HG03520 (cell line): ENCODE measurements around the gene SMPD4.
"Not testable (repeated sequence)": the region's sequence is repeated elsewhere in the genome, so short reads cannot be mapped to it uniquely, and the experiment has no call there.

Experiments
- ATAC-seq: cut with Tn5 transposase; IDR thresholded peaks from one replicate; pipeline ENCODE4 v1.9.1; 2021; ENCODE audit warnings: mild to moderate bottlenecking, moderate library complexity; ENCODE audit not compliant: unreplicated experiment

The SMPD4 gene

DNA sequence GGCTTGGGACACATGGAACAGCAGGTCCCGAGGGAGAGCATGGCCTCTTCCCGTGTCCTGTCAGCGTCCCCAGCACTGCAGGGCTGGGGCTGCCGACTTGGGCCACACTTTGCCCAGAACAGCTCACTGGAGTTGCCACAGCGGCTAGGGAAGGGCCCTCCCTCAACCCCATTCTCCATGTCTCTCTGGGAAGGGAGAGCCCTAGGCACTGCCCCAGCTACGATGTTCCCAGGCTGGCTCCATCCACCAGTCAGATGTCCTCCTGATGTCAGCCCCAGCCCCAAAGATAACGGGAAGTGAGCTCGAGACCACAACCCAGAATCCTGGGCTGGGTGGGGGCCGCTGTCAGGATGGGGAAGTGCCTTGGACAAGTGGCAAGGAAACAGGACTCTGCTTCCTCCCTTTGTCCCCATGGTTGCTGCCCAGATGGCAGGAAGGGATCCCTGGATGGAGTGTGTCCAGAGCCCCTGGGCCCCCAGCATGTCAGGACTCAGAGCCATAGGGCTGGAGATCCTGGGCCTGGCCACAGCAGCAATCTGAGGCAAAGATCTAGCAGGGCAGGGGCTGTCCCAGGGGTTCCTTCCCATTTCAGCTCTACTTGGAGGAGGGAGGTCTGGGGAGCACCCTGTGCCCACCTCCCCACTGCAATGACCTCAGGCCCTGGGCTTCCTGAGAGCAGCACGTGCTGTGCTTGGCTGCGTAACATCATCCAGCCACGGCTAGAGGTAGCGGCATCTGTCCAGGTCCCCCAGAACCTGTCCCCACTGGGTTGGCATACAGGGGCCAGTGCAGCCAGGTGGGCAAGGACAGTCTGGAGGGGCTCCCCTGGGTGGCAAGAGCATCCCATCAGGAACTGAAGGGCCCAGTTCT is 38.8 kb downstream of the SMPD4 start:
- not testable (repeated sequence) for ATAC-seq

DNA sequence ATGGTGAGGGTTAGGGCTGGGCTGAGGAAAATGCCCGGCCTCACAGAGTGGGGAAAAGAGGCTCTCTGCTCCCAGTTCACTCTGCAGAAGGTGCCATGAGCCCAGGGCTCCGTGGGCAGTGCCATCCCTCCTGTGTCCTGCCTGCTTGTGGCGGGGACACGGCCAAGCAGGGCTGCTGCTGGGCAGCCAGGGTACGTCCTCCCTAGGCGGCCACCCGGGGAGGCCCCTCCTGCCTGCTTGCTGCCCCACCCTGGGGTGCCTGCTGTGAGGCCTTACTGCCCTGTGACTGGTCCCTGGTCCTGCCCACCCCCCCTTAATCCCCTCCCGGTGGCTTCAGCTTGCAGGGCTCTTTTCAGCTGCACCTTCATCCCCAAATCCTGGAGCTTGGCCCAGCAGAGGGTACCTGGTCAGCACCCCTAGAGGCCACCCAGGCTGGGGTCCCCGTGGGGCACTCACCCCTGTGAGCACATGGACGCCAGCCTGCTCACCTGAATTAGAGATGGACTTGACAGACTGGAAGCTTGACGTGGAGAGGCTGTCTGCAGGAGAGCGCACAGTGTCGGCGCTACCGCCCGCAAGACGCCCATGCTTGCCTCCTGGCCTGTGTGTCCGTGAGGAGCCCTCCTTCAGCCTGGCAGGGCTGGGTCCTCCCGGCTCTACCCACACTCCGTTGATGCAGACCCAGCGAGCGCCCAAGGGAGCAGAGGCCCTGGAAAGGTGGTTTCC is 39.6 kb downstream of the SMPD4 start:
- ATAC-seq, result not testable (repeated sequence)

DNA sequence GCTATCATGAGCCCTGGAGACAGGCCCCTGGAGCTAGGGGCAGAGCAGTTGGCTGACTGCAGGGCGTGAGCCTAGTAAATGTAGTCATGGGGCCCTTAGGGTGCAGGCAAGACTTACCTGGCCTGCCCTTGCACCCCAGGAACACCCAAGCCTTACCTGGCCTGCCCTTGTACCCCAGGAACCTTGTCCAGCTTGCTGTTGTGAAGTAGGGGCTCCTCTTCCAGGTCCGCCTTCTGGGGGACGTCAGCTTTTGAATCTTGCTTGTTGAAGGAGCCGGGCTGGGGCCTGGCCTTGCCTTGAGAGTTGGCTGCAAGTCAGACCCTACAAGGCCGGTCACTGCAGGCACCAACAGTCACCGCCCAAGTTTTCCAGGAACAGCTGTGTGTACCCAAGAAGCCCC is 40.4 kb downstream of the SMPD4 start:
- ATAC-seq, result not testable (repeated sequence)

DNA sequence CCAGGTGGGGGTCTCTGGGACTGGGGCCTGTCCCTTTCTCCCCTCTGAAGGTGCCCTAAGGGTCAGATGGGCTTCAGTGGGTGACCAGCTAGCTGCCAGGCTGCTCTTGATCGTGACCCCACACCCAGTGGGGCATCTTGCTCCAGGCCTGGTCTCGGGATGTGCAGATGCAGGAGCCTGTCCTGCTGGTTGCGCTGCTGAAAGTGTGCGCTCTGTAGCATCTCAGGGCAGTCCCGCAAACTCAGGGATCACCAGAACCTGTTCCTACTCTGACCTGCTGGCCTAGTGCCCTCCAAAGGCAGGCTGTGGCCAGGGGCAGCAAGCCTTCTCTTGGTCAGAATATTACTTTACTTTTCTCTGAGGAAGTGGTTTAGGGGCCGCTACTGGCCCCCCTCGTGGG is 40.9 kb downstream of the SMPD4 start:
- ATAC-seq, result not testable (repeated sequence)

DNA sequence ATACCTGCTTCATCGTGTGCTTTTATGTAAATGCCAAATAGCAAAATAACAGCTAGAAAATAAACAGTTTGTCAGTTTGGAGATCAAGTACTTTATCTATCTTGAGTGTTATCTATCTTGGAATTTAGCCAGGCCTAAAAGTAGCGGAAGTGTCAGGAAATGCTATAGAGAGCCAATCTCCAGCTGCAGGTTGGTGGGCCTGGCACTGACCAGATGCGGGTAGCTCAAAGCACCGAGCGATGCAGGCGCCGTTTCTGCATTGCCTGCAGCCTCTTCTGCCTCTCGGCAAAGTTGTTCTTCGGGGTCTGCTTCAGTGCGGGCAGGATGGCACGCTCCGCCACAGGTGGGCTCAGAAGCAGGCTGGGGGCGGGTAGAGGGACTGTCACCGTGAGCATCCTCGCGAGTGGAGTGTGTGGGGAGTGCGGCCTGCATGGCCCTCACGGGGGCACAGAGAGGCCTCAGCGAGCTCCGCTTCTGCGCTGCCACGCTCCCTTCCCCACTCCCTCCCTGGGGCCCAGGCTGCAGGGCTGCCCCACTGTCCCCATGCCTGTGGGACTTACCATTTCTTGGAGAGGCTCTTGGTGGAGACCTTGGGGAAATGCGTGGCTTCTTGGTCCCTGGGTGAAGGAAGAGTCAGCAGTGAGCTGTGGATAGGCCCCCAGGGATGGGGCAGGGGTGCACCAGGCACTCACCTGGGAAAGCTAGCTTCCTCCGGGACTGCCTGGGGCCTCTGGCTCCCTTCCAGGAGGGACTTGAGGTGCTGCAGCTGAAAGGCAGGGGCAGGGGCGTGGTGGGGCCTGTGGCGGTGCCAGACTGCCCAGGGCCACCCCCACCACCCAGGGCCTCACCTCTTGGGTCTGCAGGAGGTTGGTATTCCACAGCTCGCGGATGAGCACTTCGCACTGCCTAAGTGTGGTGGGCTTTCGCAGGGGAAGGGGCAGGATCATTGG is 41.8 kb downstream of the SMPD4 start:
- not testable (repeated sequence) for ATAC-seq

DNA sequence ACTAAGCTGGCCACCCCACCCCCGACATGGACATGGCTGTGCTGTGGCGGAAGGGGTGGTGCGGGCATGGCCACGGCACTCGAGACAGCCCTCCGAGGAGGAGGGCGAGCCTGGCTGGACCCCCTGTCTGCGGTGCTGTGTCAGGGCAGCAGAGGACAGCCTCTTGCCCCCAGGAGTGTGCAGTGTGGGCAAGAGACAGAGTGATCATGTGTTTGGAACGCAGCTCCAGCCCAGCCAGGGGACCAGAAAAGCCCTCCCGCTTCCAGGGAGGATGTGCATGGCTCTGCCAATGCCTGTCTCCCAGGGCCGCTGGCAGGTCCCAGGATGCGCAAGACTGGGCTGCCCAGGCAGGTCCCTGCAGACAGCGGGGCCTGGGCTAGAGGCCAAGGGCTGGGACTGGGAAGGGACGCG is 42.6 kb downstream of the SMPD4 start:
- ATAC-seq, result not testable (repeated sequence)

DNA sequence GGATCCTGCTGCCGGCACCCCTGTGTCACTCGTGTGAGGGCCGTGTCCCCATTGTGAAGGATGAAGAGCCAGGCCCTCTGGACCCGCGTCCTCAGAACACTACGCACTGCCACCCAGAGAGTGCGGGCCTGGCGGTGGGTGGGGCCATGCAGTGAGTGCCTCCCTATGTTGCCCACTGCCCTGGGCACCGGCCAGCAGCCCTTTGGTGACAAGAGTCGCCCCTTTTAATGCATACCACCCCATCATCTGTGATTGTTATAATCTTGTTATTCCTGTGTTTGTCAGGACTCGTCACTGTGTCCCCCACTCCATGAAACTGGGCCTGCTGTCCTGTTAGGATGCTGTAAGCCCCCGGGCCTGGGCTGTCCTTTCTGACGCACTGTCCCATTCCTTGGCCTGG is 43.1 kb downstream of the SMPD4 start:
- not testable (repeated sequence) for ATAC-seq

DNA sequence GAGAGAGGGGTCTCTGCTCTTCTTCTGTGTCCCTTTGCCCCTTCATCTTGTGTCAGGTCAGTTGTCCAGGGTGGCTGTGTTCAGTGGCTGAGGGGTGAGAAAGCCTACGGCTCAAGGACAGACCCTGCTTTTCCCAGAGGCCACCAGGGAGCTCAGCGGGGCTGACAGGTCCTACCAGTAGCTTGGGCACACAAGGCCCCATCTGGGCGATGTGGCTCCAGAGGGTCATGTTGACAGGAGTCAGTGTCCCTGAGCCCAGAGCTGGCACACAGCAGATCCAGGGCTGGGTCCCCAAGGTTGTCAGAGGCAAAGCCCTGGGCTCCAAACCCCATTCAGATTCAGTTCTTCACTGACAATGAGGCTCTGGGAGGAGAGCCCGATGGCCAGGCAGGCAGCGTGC is 44.3 kb downstream of the SMPD4 start:
- not testable (repeated sequence) for ATAC-seq

DNA sequence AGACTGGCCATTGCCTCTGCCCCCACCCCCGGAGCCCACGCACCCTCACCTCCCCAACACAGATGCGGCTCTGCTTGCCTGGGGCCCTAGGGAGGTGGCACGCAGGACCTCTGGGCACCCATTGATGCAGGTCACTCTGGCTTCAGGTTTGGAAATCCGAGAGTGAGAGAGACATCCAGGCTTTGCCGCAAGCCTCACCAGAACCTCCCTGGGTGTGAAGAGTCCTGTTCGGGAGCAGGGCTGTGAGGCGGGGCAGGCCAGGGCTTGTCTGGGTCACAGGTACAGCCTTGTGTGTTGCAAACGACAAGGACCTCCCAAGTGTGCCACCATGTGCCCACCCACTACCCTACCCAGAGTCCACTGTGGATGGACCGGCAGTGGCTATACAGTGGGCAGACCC is 44.9 kb downstream of the SMPD4 start:
- ATAC-seq, result not testable (repeated sequence)

DNA sequence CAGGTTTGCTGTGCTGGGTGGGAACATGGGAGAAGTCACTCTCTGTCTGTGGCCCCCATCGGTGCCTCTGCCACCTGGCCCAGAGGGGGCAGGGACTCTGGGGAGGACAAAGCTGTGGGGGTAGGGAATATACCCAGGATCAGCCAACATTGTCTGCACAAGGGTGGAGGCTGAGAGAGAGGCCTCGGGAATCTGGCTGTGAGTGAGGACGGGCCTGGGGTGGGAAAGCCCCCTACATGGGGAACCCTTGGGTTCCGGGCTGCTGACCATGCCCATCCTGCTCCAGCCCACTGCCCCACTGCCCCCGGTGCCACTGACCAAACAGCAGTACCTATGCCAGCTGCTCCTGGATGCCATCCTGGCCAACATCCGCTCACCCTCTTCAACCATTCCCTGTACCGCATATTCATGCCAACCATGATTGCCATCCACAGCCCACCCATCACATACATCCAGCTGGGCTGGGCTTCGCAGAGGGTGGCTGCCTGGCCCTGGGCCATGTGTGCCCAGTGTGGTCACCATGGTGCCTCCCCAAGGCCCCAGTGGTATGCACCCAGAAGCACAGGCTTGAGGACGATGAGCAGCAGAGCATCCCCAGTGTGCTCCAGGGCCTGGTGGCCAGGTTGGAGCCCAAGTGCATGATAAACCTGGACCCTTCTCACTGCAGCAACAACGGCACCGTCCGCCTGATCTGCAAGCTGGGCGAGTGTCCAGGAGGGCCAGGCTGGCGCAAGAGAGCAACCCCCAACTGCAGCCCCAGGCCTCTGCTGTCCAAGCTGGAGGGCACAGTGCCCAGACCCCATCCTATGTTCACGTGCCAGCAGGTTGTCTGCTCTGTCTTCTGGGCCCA is 45.5 kb downstream of the SMPD4 start:
- ATAC-seq, result no peak

DNA sequence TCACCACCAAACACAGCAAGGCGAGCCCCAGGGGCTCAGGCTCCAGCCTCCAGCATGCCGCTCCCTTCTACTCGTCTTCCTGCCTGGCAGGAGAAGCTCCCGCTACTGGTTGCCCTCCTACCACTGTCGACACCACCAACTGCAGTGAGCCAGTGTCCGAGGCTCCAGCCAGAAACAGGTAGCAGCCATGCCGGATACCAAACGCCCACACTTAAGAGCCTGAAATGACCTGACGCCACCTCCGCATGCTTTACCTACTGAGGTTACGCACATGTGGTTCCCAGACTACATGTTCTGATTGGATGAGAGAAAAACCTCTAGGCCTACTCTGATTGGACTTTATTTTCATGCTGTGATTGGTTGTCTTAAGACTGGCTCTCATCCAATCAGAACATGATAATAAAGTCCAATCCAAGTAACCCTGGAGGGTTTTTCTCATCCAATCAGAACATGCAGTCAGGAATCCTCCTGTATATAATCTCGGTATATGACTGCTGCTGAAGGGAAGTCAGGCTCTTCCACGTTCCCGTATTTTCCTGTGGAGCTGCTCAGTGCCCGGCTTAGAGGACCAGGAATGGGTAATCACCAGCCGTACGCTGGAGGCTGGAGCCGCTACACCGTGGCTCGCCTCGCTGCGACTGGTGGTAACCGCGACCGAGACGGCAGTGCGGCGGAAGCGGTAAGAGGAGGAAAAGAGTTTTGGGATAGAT is 52.1 kb downstream of the SMPD4 start, which contains the start of gene POTEF:
TSS of gene POTEF (minus strand) at position 103 of the 710 bp plus-strand sequence. CDS start 8,707 bp downstream, outside the sequence.
- not testable (repeated sequence) for ATAC-seq

DNA sequence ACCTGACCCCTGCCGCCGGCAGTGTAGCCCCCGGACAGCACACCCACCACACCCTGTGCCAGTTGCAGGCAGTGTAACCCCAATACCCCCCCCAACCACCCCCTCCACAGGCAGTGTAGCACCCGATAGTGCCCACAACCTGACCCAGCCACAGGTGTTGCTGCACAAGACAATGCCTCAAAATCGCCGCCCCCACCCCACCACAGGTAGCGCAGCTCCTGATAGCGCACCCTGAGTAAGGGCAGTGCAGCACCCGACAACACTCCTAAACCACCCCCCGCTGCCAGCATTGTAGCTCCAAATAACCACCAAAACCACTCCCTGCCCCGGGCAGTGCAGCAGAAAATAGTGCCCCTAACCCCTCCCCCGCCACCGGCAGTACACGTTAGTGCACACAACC is 52.9 kb downstream of the SMPD4 start:
- ATAC-seq, result not testable (repeated sequence)

DNA sequence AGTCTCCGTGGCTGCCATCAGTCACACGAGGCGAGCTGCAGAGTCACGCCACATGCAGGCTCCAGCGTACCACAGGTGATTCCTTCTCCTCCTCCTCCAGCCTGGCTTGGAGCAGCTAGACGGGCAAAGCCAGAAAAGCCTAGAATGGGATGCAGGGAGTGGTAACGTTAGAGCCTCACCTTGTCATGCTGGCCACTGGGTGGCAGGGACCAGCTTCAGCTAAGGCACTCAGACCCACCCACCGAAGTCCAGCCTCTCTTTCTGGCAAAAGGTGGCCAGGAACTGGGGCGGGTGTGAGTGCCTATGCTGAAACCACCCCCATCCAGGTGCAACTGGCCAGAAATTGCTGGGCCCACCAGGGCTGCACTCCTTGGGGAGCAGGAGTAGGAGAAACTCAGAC is 53.7 kb downstream of the SMPD4 start:
- not testable (repeated sequence) for ATAC-seq

DNA sequence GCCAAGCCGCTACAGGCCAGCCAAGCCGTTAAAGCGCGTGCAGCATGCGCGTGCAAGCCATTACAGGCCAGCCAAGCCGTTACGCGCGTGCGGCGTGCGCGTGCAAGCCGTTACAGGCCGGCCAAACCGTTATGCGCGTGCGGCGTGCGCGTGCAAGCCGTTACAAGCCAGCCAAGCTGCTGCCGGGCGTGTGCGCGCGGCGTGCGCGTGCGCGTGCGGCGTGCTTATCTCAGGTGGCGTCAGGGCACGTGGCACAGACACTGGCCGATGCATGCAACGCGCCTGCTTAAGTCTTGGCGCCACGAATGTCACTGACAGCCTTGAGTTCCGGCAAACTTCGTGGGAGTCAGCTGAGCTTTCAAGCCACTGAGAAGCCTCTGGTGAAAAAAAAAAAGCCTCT is 60.5 kb downstream of the SMPD4 start:
- ATAC-seq, result not testable (repeated sequence)

DNA sequence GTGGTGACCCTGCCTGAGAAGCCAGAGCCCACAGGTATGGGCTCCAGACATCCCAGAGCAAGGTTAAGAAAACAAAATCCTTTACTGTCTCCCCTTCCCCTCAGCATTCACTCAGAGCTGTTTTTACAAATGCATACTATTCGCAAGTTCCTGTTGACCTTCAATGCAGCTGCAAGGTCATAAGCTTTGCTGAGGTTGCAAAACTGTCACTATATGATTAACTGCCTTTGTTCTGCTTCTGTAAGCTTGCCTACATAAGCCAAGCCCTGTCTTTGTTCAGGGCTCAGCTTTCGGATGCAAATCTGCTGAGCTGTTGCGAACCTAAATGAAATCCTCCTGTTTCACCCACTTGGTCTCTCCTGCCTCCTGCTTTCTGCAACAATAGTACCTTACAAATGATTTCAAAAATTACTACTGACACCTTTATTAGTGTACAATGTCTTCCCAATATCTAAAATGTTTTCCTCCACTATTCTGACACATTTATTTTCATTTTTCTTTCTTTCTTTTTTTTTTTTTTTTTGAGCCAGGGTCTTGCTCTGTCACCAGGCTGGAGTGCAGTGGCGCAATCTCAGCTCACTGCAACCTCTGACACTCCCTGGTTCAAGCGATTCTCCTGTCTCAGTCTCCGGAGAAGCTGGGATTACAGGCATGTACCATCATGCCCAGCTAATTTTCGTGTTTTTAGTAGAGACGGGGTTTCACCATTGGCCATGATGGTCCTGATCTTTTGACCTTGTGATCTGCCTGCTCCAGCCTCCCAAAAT is 78.6 kb downstream of the SMPD4 start:
- not testable (repeated sequence) for ATAC-seq
